GM13976 (cell line): ENCODE measurements around the gene OTOL1.
"Not testable (repeated sequence)": the region's sequence is repeated elsewhere in the genome, so short reads cannot be mapped to it uniquely, and the experiment has no call there.

Experiments used
- DNase-seq: peaks from one replicate; pipeline ENCODE4 v3.0.0; 2012; ENCODE audit warnings: low spot score
- CTCF ChIP-seq: IDR thresholded peaks from 2 replicates; pipeline ENCODE4 v1.5.1; 2012; ENCODE audit warnings: borderline replicate concordance, mild to moderate bottlenecking; ENCODE audit not compliant: insufficient read depth; ENCODE audit errors: extremely low read depth, missing control alignments, control extremely low read depth
- in situ Hi-C: fragments of 300-500 bp; cut with MboI; formaldehyde crosslinking; loops from one replicate; pipeline ENCODE4 v1.12.0; 2022; ENCODE audit warnings: low sequenced_read_pairs, mixed read lengths, inconsistent platforms; ENCODE audit not compliant: unreplicated experiment

The OTOL1 gene

DNA sequence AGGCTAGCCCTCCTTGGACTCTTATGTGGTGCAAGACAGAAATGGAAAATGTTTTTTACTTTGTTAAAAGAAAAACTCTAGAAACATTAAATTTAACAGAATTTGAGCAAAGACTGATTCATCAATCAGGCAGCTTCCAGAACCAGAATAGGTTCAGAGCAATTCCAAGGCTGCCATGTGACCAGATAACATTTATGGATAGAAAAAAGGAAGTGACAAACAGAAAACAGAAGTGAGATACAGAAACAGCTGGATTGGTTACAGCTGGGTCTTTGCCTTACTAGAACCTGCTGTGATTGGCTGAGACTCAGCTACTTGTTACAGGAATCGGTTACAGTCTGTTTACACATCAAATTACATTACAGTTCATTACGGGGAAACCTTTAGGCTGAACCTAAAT, 22.5 kb upstream of the OTOL1 start:
- in situ Hi-C loops = no loop called here
- no peak for TF ChIP-seq CTCF
- DNase-seq = no peak

GRCh38 chr3:161474741-161475140, 21.9 kb upstream of the OTOL1 start:
- TF ChIP-seq CTCF = no peak
- DNase-seq = no peak
- in situ Hi-C loops = no loop called here

DNA sequence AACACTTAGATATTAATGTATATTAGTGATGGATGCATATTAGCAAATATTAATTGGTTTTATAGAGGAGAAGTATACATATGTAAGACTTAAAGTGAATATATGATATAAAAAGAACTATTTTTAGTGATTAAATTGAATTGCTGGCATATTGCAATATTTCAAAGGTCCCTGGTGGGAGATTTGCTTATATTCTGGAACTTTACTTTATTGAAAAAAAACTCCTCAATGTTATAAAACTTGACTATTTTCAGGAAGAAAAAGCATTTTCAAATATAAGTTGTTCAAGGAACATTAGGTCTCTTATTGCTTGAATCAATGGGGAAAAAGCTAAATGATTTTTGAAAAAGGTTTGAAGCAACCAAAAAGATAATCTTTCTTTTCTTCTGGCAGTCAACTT, 21.4 kb upstream of the OTOL1 start:
- TF ChIP-seq CTCF = no peak
- in situ Hi-C loops = no loop called here
- no peak for DNase-seq

DNA sequence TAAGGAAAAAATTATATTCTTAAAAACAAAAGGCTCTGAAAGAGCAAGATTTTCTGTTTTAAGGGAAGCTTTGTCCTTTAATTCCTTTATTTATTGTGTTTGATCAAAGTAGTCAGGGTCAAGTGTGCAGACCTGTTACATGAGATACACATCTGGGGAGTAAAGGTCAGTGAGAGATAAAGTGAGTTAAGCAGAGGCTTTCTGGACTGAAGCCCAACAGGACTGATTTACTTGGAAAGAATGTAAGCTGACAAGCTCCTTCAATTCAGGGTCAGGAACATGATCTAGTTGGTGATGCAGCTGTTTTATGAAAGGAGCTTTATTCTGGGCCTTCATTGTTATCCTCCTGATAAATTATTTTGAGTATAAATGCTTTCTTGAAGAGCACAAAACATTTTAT, 20.7 kb upstream of the OTOL1 start:
- no peak for TF ChIP-seq CTCF
- no peak for DNase-seq
- in situ Hi-C loops = no loop called here

DNA sequence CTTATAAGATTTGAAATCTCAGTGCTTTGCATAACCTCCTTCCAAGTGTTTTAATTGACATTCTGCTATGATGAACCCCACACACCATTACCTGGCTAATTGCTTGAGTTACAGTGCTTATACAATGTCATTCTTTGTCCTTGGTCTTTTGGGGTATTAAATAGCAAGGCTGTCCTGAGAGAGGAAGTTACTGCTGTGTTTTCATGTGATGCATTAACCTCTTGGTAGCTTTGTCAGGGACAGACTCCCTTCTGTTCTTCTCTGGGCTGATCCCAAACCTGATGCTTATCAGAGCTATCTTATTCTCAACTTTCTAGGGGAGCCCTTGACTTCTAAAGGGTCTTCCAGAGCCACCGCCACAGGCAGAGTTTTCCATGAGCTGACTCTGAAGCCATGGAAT, 12.4 kb upstream of the OTOL1 start:
- in situ Hi-C loops = no loop called here
- no peak for DNase-seq
- TF ChIP-seq CTCF = no peak

- in situ Hi-C loops, DNase-seq: not testable (repeated sequence)
Measured at GRCh38 chr3:161488284-161488683, 8.3 kb upstream of the OTOL1 start.

GRCh38 chr3:161489395-161489794, 7.2 kb upstream of the OTOL1 start:
- in situ Hi-C loops = no loop called here
- peak; percentile 12 for DNase-seq
- no peak for TF ChIP-seq CTCF

GRCh38 chr3:161490845-161491244, 5.8 kb upstream of the OTOL1 start:
- in situ Hi-C loops = not testable (repeated sequence)

More at GRCh38 chr3:161490845-161491244, 5.8 kb upstream of the OTOL1 start:
- not testable (repeated sequence) for DNase-seq
